ENCODE measurements around the gene CFDP1.

The CFDP1 gene

DNA sequence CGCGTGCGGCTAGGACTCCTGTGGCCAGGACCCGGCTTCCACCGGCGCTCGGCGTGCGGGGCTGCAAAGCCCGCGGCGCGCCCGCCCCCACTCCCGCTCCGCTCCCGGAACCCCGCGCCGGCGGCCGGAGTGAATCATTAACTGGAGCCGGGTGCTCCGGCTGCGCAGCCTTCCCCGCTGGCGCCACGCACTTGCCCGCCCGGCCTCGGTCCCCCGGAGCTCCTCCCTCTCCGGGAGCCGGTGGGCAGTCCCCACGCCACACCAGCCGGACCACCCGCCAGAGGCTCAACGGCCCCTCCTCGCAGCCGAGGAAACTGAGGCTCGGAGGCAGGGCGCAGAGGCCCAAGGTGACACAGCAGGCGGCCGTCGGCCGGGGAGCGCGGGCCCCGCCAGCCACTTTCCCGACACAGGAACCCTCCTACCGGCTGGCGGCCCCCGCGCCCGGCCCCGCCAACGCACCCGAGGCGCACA, 182.5 kb downstream of the CFDP1 start:
- no peak for DNase-seq (ENCODE audit: low spot score)

DNA sequence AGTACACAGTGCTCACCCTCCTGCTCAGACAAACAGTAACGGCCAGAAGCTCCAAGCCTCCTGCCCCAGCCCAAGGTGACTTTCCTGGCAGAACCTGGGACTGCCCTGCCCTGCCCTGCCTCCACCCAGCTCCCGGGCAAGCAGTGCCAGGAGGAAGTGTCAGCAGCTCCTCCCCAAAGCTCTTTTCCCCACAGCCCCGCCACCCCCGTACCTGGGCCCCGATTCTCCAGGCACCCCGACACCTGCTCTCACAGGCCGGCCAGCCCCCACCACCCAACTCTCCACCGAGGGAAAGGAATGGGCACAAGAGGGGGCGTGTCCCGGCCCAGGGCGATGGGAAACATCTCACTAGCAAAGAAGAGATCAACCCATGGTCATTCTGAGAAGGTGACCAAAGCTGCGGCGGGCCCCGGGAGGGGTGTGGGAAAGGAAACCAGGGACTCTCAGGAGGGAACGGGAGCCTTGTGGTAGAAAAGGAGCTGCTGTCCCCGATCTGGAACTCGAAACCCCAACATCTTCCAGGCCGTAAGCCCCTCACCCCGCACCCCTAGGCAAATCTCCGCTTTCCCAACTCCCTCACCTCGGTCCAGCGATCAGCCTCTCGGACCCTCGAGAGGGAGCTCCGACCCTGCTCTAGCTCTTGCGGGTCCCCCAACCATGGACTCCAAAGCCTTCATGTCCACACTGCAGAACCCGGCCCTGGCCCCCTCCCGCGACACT, 183.1 kb downstream of the CFDP1 start:
- DNase-seq (ENCODE audit: low spot score): no peak

- no peak for DNase-seq (ENCODE audit: low spot score)
Observed at GRCh38 chr16:75249441-75249840, 183.9 kb downstream of the CFDP1 start.

DNA sequence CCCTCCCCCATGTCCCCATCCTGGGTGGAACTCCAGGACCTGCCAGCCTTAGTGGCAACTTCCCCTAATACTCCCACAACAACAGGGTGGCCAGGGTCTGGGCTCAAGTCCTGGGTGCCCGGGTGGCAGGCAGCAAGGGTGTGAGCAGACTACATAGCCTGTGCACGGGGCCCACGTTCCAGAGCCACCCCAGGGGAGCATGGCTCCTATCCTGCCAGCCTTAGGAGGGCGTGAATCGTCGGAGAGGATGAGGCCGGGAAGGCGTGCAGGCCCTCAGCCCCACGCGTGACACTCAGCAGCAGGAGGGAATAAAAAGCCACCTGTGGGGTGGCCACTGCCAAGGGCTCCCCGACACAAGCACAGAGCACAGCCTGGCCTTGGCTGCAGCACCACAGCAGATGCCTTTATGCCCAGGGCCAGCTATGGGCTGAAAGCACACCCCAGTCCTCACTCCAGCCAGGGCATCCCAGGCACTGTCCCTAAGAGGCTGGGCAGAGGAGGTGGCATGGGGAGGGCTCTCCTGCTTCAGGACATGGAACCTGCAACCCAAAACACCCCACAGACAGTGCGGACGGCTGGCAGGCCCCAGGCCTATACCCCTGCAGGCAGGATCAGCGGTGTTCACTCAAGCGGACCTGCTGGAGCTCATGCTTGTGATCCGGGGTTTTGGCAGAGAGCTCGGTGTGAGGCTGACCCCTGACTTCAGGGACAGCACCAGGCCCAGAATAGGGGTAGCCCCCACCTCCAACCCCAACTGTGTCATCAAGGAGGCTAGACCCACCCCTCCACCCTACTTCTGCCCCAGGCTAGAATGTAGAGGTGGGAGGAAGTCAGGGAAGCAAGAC, 184.5 kb downstream of the CFDP1 start:
- no peak for DNase-seq (ENCODE audit: low spot score)

GRCh38 chr16:75248142-75248535, 185.2 kb downstream of the CFDP1 start:
- DNase-seq (ENCODE audit: low spot score): peak; percentile 89

- DNase-seq (ENCODE audit: low spot score): peak; percentile 93
Observed at GRCh38 chr16:75247249-75247648, 186.1 kb downstream of the CFDP1 start.

DNA sequence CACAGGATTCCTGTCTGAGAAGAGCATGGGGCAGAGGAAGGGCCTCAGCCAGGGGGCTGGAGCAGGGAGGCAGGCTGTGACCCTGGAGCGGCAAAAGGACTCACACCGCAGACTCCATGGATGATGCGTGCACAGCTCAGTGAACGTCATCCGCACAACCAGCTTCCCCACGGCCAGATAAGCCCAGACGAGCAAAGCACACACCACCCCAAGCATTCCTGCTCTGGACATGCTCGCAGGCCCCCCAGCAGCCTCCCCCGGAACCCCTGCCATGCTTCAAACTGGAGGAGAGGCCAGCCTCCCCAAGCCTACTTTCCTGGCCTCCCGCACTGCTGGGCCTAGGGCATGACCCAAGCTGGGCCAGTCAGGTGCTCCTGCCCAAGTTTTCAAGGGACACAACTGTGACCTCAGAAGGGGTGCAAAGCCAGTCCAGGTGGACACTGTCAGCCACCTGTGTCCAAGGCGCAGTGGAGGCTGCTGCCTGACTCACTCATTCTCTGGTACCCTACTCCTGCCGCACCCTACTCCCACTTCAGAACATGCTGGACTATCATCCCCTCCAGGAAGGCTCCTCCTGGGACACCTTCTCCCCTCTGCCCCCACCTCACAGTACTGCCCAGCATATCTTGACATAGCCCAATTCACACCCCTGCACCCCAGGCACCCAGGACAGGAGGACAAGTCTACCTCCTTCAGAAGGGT, 186.6 kb downstream of the CFDP1 start:
- no peak for DNase-seq (ENCODE audit: low spot score)

GRCh38 chr16:75244844-75245758, 188.2 kb downstream of the CFDP1 start:
- peak; percentile 97 for DNase-seq (ENCODE audit: low spot score)

DNA sequence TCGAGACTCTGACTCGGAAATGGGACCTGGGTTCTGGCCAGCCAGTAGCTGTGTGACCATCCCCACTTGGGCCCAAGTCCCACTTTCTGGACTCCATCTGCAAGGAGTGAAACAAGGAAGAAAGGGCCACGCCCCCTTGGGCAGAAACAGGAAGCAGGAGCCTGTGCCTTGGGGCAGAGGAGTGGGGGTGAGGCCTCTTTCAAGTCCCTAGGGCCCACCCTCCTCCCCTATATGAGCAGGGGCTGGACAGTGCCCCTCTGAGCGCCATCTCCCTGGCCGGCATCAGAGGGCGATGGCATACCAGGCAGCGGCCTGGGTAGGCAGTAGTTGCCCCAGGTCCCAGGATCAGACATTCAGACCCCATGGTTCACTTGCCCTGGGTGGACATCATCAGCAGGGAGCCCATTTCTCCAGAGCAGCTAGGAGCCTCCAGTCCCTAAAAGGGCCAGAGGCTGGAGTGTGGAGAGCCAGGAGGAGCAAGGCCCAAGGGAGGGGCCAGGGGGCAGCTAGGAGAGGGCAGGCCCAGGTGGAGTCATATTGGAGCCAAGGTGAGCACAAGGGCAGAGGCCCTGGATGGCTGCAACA, 189.0 kb downstream of the CFDP1 start:
- DNase-seq (ENCODE audit: low spot score): no peak

Data from putamen (tissue), 1 donor.